Ecto neural progenitor cell (in vitro differentiated cells): ENCODE measurements around the gene LMO7.

ENCODE experiments used
- DNase-seq: peaks from one replicate; pipeline ENCODE4 v3.0.0-alpha.2; 2018; ENCODE audit warnings: low spot score

LMO7 gene

GRCh38 chr13:75843991-75844390 lies 207.9 kb downstream of the LMO7 start:
- no peak for DNase-seq

- no peak for DNase-seq
Measured at GRCh38 chr13:75847588-75847987, 211.5 kb downstream of the LMO7 start.

- DNase-seq = no peak
Measured at GRCh38 chr13:75850916-75851315, 214.8 kb downstream of the LMO7 start.

- no peak for DNase-seq
Measured at GRCh38 chr13:75855216-75855615, 219.1 kb downstream of the LMO7 start.

GRCh38 chr13:75855847-75856246 lies 219.7 kb downstream of the LMO7 start:
- no peak for DNase-seq

- DNase-seq = no peak
Measured at GRCh38 chr13:75857291-75857690, 221.2 kb downstream of the LMO7 start.

- DNase-seq = no peak
Measured at GRCh38 chr13:75860935-75861334, 224.8 kb downstream of the LMO7 start.

GRCh38 chr13:75861786-75862185 lies 225.7 kb downstream of the LMO7 start:
- no peak for DNase-seq

- DNase-seq = no peak
Measured at GRCh38 chr13:75864718-75865117, 228.6 kb downstream of the LMO7 start.

- no peak for DNase-seq
Measured at GRCh38 chr13:75867379-75868117, 231.4 kb downstream of the LMO7 start.

GRCh38 chr13:75869981-75870380 lies 233.9 kb downstream of the LMO7 start:
- DNase-seq = no peak

GRCh38 chr13:75870397-75870903 lies 234.3 kb downstream of the LMO7 start:
- no peak for DNase-seq

- DNase-seq = no peak
Measured at GRCh38 chr13:75871059-75871458, 234.9 kb downstream of the LMO7 start.

GRCh38 chr13:75872980-75873379 lies 236.8 kb downstream of the LMO7 start:
- no peak for DNase-seq

GRCh38 chr13:75873494-75873893 lies 237.4 kb downstream of the LMO7 start:
- DNase-seq = no peak

GRCh38 chr13:75875450-75875849 lies 239.3 kb downstream of the LMO7 start:
- DNase-seq = no peak

- DNase-seq = peak; percentile 64
Measured at GRCh38 chr13:75876142-75877050, 240.3 kb downstream of the LMO7 start.

GRCh38 chr13:75877071-75877470 lies 240.9 kb downstream of the LMO7 start:
- DNase-seq = no peak

- DNase-seq = no peak
Measured at GRCh38 chr13:75879656-75880055, 243.5 kb downstream of the LMO7 start.

GRCh38 chr13:75881109-75881775 lies 245.1 kb downstream of the LMO7 start:
- no peak for DNase-seq

GRCh38 chr13:75882261-75882660 lies 246.1 kb downstream of the LMO7 start:
- DNase-seq = no peak

GRCh38 chr13:75889427-75889826 lies 253.3 kb downstream of the LMO7 start:
- no peak for DNase-seq
